AG10803 (cell line): ENCODE data around the gene WWP2.
A peak's percentile ranks its signal among the peaks of the same experiment; 100 is the strongest.

Experiments used
- DNase-seq: peaks from one replicate; pipeline ENCODE4 v3.0.0; 2010; ENCODE audit warnings: low read depth
- H3K4me3 ChIP-seq: 2 replicates; pipeline ENCODE4 v1.5.1; 2011; ENCODE audit warnings: mild to moderate bottlenecking, low read length, control low read depth
- CTCF ChIP-seq: conservative IDR thresholded peaks from 2 replicates; pipeline ENCODE4 v1.5.1; 2011; ENCODE audit warnings: mild to moderate bottlenecking, low read length, control low read depth, inconsistent platforms

Gene WWP2

GRCh38 chr16:69761983-69762813, at the start of gene WWP2:
WWP2 (plus strand) TSS chr16:69762332; CDS start chr16:69787011, 24,679 bp downstream.
- peak within 1 kb of the TSS; percentile 96 for H3K4me3 ChIP-seq
- no peak for TF ChIP-seq CTCF
- DNase-seq, result peak; percentile 60

GRCh38 chr16:69712914-69713581, 49.1 kb upstream of the WWP2 start:
- DNase-seq, result no peak
- no peak overlapping the region for H3K4me3 ChIP-seq
- no peak for TF ChIP-seq CTCF

- no peak for DNase-seq
- no peak overlapping the region for H3K4me3 ChIP-seq
- TF ChIP-seq CTCF, result no peak
These were observed 45.1 kb upstream of the WWP2 start for GRCh38 chr16:69717066-69717465.

GRCh38 chr16:69718111-69718764, 43.9 kb upstream of the WWP2 start:
- H3K4me3 ChIP-seq, result no peak overlapping the region
- DNase-seq, result no peak
- TF ChIP-seq CTCF, result no peak

- DNase-seq, result no peak
- H3K4me3 ChIP-seq, result no peak overlapping the region
- no peak for TF ChIP-seq CTCF
These were observed 41.2 kb upstream of the WWP2 start for GRCh38 chr16:69720822-69721430.

GRCh38 chr16:69721441-69721957, 40.6 kb upstream of the WWP2 start:
- DNase-seq, result no peak
- TF ChIP-seq CTCF, result no peak
- H3K4me3 ChIP-seq, result no peak overlapping the region
